ENCODE results near the gene CHI3L2.

DNA sequence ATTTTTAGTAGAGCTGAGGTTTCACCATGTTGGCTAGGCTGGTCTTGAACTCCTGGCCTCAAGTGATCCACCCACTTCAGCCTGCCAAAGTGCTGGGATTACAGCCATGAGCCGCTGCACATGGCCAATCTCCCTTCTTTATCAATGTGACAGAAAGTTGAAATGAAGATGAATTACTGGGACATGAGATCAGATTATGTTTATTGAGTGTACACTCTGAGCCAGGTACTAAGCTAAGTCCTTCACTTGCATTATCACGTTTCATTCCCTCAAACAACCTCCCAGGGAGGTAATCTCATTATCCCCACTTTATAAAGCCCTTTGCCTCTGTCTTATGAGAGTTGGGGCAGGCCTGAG, 6.3 kb upstream of the CHI3L2 start:
- no peak for TF ChIP-seq POLR2AphosphoS5 (IDR thresholded peaks at IDR 0.05)
- TF ChIP-seq, protein P1, sequence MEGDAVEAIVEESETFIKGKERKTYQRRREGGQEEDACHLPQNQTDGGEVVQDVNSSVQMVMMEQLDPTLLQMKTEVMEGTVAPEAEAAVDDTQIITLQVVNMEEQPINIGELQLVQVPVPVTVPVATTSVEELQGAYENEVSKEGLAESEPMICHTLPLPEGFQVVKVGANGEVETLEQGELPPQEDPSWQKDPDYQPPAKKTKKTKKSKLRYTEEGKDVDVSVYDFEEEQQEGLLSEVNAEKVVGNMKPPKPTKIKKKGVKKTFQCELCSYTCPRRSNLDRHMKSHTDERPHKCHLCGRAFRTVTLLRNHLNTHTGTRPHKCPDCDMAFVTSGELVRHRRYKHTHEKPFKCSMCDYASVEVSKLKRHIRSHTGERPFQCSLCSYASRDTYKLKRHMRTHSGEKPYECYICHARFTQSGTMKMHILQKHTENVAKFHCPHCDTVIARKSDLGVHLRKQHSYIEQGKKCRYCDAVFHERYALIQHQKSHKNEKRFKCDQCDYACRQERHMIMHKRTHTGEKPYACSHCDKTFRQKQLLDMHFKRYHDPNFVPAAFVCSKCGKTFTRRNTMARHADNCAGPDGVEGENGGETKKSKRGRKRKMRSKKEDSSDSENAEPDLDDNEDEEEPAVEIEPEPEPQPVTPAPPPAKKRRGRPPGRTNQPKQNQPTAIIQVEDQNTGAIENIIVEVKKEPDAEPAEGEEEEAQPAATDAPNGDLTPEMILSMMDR (IDR thresholded peaks at IDR 0.05), result no peak
- no peak for TF ChIP-seq POLR2A (IDR thresholded peaks at IDR 0.05)
